WTC11 (cell line): Measurements from ENCODE around the gene NTRK2.

ENCODE experiments used
- ESRRA ChIP-seq: sonication (generic); formaldehyde crosslinking; IDR thresholded peaks from 2 replicates; pipeline ENCODE4 v1.8.1; 2022; ENCODE audit warnings: mild to moderate bottlenecking, missing genetic modification reagents, borderline replicate concordance
- FOXP1 ChIP-seq: sonication (generic); formaldehyde crosslinking; IDR thresholded peaks from 2 replicates; pipeline ENCODE4 v1.8.0; 2022; ENCODE audit warnings: missing genetic modification reagents, mild to moderate bottlenecking, moderate library complexity, borderline replicate concordance
- MLX ChIP-seq: sonication (generic); formaldehyde crosslinking; IDR thresholded peaks from 2 replicates; pipeline ENCODE4 v1.8.1; 2023; ENCODE audit warnings: mild to moderate bottlenecking, missing genetic modification reagents, moderate library complexity
- MYBL2 ChIP-seq: sonication (generic); formaldehyde crosslinking; IDR thresholded peaks from 2 replicates; pipeline ENCODE4 v1.8.1; 2023; ENCODE audit warnings: mild to moderate bottlenecking, moderate library complexity, missing genetic modification reagents
- SMAD4 ChIP-seq: sonication (generic); formaldehyde crosslinking; IDR thresholded peaks from 2 replicates; pipeline ENCODE4 v1.8.0; 2022; ENCODE audit warnings: mild to moderate bottlenecking, missing genetic modification reagents
- TP53 ChIP-seq: sonication (generic); formaldehyde crosslinking; IDR thresholded peaks from 2 replicates; pipeline ENCODE4 v1.8.1; 2023; ENCODE audit warnings: mild to moderate bottlenecking, missing genetic modification reagents
- TF ChIP-seq, protein P1 (sequence below): fragments of 200-600 bp; IDR thresholded peaks from 2 replicates; pipeline ENCODE4 v1.8.0; 2022; ENCODE audit warnings: antibody characterized with exemption
- TF ChIP-seq, protein P2 (sequence below): sonication (generic); formaldehyde crosslinking; IDR thresholded peaks from 2 replicates; pipeline ENCODE4 v1.8.0; 2022; ENCODE audit warnings: mild to moderate bottlenecking, missing genetic modification reagents

DNA sequence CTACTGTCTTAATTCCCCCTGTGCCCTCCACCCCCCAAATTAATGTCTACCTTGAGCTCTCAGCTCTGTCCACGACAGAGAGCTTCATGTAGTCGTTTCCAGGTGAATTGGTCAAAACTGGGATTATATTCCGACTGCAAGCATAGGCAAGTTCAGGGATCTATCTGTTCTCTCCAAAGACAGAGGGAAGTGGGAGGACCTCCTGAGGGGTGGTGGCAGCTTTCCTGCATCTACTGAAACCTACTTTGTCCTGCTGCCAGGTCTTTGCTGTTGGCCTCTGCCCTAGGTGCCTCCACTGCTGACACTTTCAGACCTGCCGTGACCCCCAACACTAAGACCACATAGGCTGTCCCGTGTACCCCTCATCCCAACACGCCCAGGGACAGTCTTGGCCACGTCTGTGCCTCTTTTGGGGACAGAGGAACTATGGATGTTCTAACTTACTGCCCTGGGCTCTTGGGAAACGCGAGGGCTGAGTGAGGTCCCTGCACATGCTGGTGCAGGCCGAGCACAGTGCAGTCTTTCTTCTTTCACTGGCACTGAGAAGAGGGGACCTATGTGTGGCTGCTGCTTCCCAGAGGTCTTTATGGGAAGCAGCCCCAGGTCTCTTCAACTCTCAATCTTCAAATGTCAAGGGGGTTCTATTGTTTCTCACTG is 125.6 kb downstream of the NTRK2 start:
- TF ChIP-seq, protein P1, sequence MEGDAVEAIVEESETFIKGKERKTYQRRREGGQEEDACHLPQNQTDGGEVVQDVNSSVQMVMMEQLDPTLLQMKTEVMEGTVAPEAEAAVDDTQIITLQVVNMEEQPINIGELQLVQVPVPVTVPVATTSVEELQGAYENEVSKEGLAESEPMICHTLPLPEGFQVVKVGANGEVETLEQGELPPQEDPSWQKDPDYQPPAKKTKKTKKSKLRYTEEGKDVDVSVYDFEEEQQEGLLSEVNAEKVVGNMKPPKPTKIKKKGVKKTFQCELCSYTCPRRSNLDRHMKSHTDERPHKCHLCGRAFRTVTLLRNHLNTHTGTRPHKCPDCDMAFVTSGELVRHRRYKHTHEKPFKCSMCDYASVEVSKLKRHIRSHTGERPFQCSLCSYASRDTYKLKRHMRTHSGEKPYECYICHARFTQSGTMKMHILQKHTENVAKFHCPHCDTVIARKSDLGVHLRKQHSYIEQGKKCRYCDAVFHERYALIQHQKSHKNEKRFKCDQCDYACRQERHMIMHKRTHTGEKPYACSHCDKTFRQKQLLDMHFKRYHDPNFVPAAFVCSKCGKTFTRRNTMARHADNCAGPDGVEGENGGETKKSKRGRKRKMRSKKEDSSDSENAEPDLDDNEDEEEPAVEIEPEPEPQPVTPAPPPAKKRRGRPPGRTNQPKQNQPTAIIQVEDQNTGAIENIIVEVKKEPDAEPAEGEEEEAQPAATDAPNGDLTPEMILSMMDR: no peak
- no peak for TF ChIP-seq FOXP1 (CRISPR knock-in tag)
- TF ChIP-seq SMAD4 (CRISPR knock-in tag): no peak
- no peak for TF ChIP-seq MLX (CRISPR knock-in tag)
- TF ChIP-seq TP53: no peak
- TF ChIP-seq MYBL2: no peak
- TF ChIP-seq, protein P2, sequence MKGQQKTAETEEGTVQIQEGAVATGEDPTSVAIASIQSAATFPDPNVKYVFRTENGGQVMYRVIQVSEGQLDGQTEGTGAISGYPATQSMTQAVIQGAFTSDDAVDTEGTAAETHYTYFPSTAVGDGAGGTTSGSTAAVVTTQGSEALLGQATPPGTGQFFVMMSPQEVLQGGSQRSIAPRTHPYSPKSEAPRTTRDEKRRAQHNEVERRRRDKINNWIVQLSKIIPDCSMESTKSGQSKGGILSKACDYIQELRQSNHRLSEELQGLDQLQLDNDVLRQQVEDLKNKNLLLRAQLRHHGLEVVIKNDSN: no peak
- TF ChIP-seq ESRRA: no peak
